Embryonic facial prominence (tissue), 1 donor: ENCODE data around the gene OXNAD1.

Experiments used
- DNase-seq: peaks from one replicate; pipeline ENCODE4 v3.0.0-alpha.2; 2016; ENCODE audit errors: extremely low spot score

The OXNAD1 gene

DNA sequence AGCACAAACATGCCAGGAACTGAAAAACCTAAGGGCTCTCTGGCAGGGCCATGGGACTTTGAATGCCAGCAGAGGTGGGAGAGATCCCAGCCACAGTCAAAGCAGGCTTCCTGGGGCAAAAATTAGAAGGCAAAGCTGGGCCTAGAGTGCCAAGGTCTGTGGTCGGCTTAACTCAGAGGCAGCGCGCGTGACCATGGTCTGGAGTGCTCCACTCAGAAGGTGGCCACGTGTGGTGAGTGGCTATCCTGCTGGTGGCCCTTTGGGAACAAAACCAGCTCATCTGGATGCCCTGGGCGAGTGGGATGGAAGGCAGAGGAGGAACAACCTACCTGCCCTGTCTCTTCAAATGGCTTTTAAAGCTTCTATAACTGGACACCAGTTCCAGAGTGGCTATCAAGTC, 63.1 kb downstream of the OXNAD1 start:
- DNase-seq: no peak

- DNase-seq: no peak
Measured at GRCh38 chr3:16329036-16329825, 64.2 kb downstream of the OXNAD1 start.

- no peak for DNase-seq
Measured at GRCh38 chr3:16329826-16330129, 64.8 kb downstream of the OXNAD1 start.

- no peak for DNase-seq
Measured at GRCh38 chr3:16330351-16330750, 65.3 kb downstream of the OXNAD1 start.

GRCh38 chr3:16331319-16331883, 66.4 kb downstream of the OXNAD1 start:
- DNase-seq: no peak

DNA sequence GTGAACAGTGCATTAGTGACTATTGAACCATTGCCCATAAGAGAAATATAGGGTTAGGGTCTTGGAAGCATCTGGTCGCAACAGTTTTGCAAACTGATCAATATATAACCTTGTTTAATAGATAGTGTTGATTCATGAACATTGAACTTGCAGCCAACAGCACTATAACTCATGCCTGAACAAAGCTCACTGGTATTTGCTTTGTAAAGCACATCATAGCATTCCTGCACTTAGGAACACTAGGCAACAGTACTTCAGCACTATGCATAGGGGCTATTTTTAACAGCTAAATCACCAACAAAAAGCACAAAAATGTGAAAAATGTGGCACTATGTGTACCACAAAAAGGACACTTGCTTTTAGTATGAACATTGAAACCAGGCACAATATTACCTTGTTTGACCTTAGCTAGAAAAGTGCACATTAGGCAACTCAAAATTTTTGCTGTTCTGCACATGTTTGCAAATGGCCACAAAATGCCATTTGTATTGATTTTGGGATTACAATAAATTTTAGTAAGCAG, 68.0 kb downstream of the OXNAD1 start:
- DNase-seq: no peak

- DNase-seq: no peak
Measured at GRCh38 chr3:16334909-16335308, 69.9 kb downstream of the OXNAD1 start.

DNA sequence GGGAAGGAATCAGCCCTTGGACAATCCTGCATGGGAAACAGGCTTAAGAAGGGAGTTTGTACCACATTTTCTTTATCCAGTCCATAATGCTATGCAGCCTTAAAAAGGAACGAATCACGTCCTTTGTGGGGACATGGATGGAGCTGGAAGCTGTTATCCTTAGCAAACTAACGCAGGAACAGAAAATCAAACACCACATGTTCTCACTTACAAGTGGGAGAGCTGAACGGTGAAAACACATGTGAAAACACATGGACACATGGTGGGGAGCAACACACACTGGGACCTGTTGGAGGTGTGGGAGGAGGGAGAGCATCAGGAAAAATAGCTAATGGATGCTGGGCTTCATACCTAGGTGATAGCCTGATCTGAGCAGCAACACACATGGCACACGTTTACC, 70.3 kb downstream of the OXNAD1 start:
- DNase-seq: no peak

DNA sequence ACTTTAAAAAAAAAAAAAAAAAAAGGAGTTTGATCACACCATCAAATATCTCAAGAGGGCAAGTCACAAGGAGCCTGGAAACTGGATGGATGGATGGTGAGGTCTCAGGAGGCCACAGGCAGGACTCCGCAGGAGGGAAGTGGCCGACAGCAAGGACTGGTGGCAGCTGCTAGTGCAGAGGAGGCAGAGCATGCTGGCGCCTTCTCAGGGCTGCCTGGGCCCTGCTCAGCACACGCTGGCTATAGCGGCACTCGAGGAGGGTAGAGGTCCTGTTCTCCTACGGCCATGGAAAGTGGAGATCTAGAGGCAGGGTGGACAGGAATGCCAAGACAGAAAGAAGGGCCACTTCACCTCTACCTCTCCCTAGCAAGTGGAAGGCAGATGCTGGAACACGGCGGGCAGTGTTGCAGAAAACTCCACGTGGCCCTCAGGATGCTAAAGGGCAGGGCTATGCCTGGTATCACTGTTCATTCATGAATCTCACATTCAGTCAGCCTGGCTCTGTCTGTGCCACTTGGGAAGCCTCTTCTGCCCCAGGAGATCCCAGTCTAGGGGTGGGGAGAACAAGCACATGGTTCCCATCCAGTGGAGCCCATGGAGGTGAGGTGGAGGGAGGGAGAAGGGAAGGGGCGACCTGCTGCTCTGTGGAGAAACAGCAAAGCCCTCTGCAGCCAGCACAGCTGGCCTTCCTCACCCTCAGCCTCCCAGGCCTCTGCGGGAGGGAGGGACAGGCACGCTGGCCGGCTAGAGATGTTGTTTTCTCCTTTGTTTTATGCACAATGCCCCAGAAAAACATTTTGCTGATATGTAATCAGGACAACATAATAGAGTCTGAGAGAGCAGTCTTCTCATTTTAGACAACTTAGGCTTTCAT, 71.0 kb downstream of the OXNAD1 start:
- no peak for DNase-seq

GRCh38 chr3:16336825-16337224, 71.8 kb downstream of the OXNAD1 start:
- DNase-seq: no peak

DNA sequence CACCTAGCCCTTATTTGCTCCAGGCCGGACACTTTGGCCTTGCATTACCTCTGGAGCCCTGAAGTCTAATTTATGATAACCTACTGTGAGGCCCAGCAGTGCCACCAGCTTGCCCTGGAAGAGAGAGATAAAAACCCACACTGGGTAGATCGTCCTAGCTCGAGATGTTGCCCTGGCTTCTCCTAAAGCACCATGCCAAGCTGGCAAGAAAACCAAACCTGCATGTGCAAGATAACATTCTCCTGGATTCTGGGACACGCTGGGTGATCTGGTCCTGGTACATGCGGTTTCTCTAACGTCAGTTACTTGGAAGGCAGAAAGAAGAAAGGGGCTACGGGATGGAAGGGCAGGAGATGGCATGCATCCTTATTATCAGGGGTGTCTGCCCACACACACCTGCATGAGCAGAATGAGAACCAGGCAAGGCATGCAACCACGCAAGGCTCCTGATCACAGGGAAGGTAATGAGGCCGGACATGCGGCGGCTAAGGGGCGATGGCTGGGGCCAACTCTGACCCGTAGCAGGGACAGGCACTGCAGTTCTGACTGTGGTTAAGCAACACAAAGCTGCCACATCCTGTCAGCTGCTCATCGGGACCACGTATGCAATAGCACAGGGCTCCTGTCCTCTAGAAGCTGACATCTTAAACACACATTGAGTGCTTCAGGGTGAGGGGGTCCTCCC, 73.0 kb downstream of the OXNAD1 start:
- no peak for DNase-seq

GRCh38 chr3:16338999-16339398, 74.0 kb downstream of the OXNAD1 start:
- DNase-seq: no peak

- DNase-seq: no peak
Measured at GRCh38 chr3:16343101-16343500, 78.1 kb downstream of the OXNAD1 start.

GRCh38 chr3:16346413-16347081, 81.5 kb downstream of the OXNAD1 start:
- no peak for DNase-seq

DNA sequence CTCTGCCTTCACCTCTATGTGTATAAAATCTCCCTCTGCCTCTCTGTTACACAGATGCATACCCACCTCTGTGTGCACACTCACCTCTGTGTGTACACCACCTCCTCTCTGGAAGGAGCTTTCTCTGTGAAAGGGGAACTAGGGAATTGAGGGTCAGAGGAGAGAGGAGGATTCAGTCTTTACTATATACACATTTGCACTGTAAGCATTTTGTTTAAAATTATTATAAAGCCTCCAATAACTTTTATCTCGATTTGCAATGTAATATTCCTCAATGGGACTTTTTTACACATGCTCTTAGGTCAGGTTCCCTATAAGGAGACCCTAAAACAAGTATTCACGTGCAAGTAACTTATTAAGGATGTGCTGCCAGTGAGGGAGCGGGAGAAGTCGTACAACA, 82.5 kb downstream of the OXNAD1 start:
- DNase-seq: no peak

DNA sequence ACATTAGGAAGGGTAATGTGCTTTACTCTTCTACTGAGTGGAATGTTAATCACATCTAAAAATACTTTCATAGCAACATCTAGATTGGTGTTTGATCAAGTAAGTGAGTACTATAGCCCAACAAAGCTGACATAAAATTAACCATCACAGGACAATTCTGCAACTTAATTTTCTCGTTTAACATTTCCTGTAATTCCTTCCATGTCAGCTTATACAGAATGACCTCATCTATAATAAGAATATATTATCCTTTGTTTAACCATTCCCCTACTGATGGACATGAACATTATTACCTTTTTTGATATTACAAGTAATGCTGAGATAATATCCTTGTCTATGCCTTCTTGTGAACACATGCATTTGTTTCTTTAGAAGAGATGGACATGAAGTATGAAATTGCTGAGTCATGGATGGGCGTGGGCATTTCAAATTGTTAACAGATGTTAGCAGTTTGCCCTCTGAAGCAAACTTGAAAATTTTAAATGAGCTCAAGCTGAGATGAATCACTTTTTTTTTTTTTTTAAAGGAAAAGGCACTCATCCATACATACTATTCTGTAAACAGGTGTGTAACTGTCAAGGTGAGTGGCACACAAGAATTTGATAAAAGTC, 85.1 kb downstream of the OXNAD1 start:
- DNase-seq: no peak

DNA sequence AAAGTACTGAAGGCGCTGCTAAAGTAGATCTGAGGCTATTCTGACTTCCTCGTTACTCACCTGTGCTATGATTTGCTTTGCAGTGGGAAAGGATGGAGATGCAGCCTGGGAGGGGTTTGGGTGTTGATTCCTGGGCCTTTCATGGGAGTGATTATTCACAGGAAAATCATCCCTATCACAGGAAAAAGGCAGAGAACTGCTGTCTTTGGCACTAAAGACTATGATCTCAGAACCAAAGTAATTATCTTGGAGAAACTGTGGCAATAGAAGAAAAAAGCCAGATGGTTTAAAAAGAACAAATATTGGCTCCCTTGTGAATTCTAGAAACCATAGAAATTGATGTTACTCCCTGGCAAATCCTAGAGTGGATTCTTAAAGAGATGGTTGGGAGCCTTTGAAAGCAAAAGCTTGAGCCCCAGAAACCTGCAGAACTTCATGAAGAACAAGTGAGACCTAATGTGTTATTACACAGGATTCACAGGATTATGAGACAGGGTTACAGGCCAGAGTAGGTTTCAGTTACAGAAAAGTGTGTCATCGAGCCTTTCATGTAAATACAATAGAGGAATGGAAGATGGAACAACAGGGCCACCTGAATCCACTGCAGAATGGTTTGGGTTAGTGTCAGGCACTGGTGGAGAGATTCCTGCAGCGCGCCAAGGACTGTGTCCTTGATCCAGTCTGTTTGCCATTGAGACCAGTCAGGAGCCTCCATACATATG, 85.7 kb downstream of the OXNAD1 start:
- DNase-seq: no peak

DNA sequence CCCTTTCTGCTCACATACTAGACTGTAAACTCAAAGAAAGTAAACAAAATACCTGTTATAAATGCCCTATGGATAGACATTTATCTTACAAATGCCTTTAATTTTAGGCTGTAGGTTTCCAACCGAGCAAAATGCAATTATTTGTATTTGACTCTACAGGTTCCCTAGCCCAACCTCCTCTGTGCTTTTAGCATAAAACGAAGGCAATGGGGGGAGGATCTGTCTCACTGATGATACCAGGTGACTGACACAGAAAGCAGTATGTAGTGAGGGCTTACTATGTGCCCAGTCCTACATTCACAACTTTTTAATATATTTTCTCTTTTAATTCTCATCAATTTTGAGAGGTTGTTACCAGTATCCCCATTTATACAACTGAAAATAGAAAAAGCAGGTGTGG, 87.4 kb downstream of the OXNAD1 start:
- DNase-seq: no peak

DNA sequence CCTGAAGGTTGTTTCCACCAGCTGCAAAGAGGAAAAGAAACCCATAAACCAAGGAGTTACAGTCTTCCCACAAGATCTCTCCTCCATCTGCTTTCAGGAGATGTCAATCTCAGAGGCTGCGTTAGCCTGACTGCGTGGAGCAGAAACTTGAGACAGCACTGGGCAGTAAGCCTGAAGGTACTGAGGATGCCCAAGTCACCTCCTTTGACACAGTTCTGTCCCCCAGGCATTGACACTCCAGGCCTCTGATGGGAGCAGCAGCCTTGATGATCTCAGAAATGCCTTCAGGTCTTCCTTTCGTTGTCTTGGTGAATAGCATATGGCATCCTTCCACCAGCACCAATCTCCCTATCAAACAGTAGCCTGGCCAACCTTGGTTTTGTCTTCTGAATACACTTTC, 89.3 kb downstream of the OXNAD1 start:
- no peak for DNase-seq
